ENCODE results near the gene NR5A1. TPM values are rescaled to one million over a fixed set of nuclear protein-coding genes. Genes with fewer than 3 reads are reported as not detected.

NR5A1 gene
- total RNA-seq, 1 experiment from 2014 or later = 0.64 TPM

DNA sequence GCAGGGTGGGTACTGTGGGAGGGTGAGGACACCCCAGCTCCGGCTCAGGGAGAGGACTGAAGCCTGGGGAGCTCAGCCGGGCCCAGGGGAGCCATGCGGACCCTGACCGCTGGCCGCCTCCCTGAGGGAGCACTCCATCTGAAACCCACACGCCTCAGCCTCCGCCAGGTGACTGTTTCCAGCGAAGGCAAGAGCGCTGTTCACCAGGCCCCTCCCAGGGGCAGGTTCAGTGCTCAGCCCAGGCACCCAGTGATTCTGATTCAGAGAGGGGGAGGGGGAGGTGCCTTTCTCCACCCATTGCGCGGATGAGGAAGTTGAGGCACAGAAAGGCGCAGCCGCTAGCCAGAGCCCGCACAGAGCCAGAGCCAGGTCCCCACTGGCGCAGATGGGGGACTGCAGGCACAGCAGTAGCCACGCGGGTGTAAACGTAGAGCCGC, 30.0 kb downstream of the NR5A1 start:
- H3K79me2 ChIP-seq (ENCODE audit: insufficient read depth, low read length) = no peaks in the 10 kb centered on the region
- no peaks in the 10 kb centered on the region for H3K36me3 ChIP-seq (ENCODE audit: control insufficient read depth in 1 of 2, insufficient read depth in 2 of 2, low read length in 2 of 2)
- H3K4me3 ChIP-seq (replicated peaks in 1 of 2; ENCODE audit: low read depth in 1 of 2, low read length in 2 of 2) = peak overlapping the region; percentile 31 to 32
- intact Hi-C loops (cut with micrococcal nuclease) = no loop called here
- BruUV-seq (replicated peaks) = no TSS peak
- ChIA-PET CTCF (no interaction called here), POLR2A (no interaction called here), RAD21 (ENCODE audit: low non-redundant PET in 1 of 2, low total read pairs in 2 of 2, uncharacterized antibody in 2 of 2, unreplicated experiment in 2 of 2) (no interaction called here)
- no peaks in the 10 kb centered on the region for H3K9me2 ChIP-seq (ENCODE audit: insufficient read depth)
- H3K4me1 ChIP-seq (ENCODE audit: control insufficient read depth in 1 of 2, insufficient read depth in 2 of 2, low read length in 2 of 2) = peaks cover 8 to 24% of the 10 kb centered on the region in 2 experiments
- no peak overlapping the region for H2AFZ ChIP-seq (ENCODE audit: low read depth, low read length, poor library complexity, severe bottlenecking)
- H3K4me2 ChIP-seq (ENCODE audit: low read length) = peak overlapping the region; percentile 71
- H3K27ac ChIP-seq (ENCODE audit: low read depth, low read length) = no peak overlapping the region
- DNase-seq (ENCODE audit: low read depth, low spot score) (no peak), ATAC-seq (peak; percentile 28)
- H3K9ac ChIP-seq (ENCODE audit: low read length) = peak overlapping the region; percentile 27; the same call in 1 of the 2 replicates
- no peaks in the 10 kb centered on the region for H4K20me1 ChIP-seq (ENCODE audit: insufficient read depth)
- no peaks in the 10 kb centered on the region for H3K27me3 ChIP-seq (ENCODE audit: insufficient read depth, low read length)
- TF ChIP-seq, protein P1, sequence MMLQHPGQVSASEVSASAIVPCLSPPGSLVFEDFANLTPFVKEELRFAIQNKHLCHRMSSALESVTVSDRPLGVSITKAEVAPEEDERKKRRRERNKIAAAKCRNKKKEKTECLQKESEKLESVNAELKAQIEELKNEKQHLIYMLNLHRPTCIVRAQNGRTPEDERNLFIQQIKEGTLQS (IDR thresholded peaks at IDR 0.05) = no peak
- TF ChIP-seq JUND (IDR thresholded peaks at IDR 0.05) (no peak), EZH2phosphoT487 (IDR thresholded peaks at IDR 0.05; ENCODE audit: borderline replicate concordance) (no peak), YY1 (IDR thresholded peaks at IDR 0.05; ENCODE audit: extremely low read depth, insufficient replicate concordance, low read depth, low read length) (no peak), ZNF274 (IDR thresholded peaks at IDR 0.05; ENCODE audit: low read depth, low read length) (no peak), ELF1 (IDR thresholded peaks at IDR 0.05; ENCODE audit: borderline replicate concordance, low read depth) (no peak), FOSL1 (IDR thresholded peaks at IDR 0.05; ENCODE audit: low read depth) (no peak), EZH2 (IDR thresholded peaks at IDR 0.05) (no peak), ZFX (IDR thresholded peaks at IDR 0.05) (no peak), CBX3 (IDR thresholded peaks at IDR 0.05; ENCODE audit: low read depth) (no peak), SRF (IDR thresholded peaks at IDR 0.05; ENCODE audit: low read depth) (no peak), SIN3A (IDR thresholded peaks at IDR 0.05; ENCODE audit: low read depth) (no peak), POLR2A (IDR thresholded peaks at IDR 0.05; ENCODE audit: borderline replicate concordance, extremely low read depth, insufficient read depth, insufficient read length) (no peak)
- TF ChIP-seq, protein P2, sequence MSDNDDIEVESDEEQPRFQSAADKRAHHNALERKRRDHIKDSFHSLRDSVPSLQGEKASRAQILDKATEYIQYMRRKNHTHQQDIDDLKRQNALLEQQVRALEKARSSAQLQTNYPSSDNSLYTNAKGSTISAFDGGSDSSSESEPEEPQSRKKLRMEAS (IDR thresholded peaks at IDR 0.05) = no peak
- TF ChIP-seq, protein P3, sequence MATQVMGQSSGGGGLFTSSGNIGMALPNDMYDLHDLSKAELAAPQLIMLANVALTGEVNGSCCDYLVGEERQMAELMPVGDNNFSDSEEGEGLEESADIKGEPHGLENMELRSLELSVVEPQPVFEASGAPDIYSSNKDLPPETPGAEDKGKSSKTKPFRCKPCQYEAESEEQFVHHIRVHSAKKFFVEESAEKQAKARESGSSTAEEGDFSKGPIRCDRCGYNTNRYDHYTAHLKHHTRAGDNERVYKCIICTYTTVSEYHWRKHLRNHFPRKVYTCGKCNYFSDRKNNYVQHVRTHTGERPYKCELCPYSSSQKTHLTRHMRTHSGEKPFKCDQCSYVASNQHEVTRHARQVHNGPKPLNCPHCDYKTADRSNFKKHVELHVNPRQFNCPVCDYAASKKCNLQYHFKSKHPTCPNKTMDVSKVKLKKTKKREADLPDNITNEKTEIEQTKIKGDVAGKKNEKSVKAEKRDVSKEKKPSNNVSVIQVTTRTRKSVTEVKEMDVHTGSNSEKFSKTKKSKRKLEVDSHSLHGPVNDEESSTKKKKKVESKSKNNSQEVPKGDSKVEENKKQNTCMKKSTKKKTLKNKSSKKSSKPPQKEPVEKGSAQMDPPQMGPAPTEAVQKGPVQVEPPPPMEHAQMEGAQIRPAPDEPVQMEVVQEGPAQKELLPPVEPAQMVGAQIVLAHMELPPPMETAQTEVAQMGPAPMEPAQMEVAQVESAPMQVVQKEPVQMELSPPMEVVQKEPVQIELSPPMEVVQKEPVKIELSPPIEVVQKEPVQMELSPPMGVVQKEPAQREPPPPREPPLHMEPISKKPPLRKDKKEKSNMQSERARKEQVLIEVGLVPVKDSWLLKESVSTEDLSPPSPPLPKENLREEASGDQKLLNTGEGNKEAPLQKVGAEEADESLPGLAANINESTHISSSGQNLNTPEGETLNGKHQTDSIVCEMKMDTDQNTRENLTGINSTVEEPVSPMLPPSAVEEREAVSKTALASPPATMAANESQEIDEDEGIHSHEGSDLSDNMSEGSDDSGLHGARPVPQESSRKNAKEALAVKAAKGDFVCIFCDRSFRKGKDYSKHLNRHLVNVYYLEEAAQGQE (IDR thresholded peaks at IDR 0.05; ENCODE audit: low read depth) = no peak
- H3K9me3 ChIP-seq (ENCODE audit: control insufficient read depth in 1 of 2, insufficient read depth in 1 of 2, low read depth in 1 of 2, low read length in 2 of 2) = no peaks in the 10 kb centered on the region

All from HCT116 (cell line).